Fibroblast of skin of back (primary cell): Measurements from ENCODE around the gene GPR84.
A peak's percentile ranks its signal among the peaks of the same experiment; 100 is the strongest.

Source experiments
- DNase-seq: peaks from one replicate; pipeline ENCODE4 v3.0.0-alpha.2; 2013

GPR84 gene

DNA sequence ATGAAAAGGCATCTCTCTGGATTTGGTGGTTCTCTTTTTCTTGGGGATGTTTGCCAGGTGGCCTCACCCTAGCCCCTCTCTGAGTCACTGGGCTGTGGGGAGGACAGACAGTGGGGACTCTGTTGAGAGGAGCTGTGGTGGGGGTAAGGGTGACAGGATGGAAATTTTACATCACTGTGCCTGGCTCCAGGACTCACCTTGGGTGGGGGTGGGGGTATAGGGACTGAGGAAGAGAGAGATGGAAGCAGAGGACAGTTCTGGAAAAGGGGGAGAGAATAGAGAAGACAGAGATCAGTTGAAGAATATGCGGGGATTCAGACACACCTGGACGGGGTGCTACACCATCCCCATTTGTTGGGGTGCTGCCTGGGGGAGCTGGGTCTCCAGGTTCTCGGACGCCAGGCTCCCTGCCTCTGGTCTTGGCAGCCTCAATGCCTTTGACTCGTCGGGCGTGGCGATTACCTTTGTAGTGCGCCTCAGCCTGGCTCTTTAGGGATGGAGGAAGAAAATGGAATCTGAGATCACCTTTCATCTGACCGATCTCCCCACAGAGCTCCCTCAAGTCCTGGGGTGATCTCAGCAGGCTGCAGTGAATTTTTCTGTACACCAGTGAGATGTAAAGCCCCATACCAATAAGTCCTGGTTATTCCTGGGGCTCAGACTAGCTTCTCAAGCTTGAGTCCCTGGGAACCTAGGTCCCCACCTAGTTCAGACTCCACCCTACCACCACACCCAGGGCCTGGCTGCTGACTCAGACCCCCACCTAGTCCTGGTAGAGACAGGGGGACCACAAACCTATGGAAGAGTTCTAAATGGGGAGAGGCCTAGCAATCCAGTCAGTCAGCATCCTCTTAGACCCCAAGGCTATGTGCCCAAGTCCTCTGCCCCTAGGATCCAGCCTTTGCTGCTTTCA is 9.6 kb upstream of the GPR84 start:
- DNase-seq: peak; percentile 45

DNA sequence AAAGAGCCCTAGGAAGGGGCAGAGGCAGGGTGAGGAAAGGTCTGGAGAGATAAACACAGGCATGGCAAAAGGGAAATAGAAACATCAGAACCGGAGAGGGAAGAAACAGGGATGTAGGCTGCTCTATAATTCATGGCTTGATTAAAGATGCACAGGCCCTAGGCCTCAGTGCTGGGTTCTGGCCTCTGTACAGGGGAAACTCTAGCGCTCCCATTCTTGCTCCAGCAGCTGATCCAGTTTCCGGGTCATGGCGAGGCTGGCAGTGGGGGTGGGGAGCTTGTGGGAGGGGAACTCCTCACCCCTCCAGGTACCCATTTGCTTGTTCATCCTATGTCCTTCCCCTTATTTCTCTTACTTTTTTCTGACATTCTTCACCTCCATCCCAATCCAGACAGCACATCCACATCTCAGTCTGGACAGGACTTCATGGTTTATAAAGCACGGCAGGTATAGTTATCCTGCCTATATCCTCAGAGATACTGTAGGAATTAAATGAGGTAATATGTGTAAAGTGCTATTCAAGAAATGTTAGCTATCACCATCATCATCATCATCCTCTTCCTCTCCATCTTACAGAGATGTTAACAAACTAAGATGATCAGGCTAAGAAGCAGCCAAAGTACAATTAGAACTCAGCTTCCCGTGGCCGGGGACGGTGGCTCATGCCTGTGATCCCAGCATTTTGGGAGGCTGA is 8.0 kb upstream of the GPR84 start:
- DNase-seq: no peak

DNA sequence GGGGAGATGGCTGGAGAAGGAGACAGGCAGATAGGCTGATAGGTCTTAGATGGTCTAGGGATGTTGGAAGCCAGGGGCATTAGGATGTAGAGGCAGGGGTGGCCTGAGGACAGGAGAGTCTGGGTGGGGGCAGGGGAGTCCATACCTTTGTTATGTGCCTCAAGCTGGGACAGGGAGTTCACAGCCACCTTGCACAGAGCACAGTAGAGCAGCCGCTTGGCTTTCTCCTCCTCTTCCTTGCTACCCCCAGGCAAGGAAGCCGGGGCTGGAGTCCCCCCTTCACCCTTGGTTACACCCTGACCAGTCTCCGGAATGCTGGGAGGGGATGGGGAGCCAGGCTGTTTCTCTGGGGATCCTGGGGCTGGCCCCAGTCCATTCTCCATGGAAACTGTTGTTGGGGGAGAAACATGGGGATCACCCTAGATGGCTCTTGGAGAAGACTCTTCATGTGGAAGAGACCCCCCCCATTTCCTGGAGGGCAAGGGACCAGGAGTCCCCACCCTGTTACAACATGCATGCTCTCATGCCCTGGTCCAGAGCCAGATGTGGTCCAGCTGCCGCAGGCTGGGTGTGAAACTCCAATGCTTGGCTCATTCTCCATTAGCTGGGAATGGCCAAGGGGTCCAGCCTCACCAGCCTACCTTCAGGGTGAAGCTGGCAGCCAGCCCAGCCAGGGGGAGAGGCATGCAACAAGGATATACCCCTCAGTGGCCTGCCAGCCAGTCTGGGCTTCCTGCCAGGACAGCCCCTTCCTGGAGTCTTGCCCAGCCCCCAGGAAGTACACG is 7.2 kb upstream of the GPR84 start:
- no peak for DNase-seq

DNA sequence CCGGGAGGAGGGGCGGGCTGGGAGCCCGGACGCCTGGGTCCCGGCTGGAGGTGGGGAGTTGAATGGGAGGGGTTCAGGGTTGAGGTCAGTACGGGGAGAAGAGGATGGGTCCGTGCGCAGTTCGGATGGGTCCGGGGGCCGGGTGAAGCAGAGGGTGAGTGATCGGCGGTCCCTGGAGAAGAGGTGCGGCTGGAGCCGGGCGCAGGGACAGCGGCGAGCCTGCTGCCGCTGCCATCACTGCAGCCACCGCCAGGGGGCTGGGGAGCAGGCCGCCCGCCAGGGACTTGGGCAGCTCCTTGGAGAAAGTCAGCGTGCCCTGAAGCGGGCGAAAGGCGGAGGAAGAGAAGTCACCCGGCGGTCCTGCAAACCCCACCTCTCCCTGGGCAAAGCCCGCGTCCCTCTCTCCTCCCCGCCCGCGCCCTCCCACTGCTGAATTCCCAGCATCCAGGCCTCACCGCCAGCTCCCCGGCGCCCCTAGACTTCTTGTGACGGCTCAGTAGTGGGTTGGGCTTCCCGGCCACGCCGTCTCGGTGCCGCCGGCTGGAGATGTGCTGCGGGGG is 6.0 kb upstream of the GPR84 start:
- peak; percentile 83 for DNase-seq

DNA sequence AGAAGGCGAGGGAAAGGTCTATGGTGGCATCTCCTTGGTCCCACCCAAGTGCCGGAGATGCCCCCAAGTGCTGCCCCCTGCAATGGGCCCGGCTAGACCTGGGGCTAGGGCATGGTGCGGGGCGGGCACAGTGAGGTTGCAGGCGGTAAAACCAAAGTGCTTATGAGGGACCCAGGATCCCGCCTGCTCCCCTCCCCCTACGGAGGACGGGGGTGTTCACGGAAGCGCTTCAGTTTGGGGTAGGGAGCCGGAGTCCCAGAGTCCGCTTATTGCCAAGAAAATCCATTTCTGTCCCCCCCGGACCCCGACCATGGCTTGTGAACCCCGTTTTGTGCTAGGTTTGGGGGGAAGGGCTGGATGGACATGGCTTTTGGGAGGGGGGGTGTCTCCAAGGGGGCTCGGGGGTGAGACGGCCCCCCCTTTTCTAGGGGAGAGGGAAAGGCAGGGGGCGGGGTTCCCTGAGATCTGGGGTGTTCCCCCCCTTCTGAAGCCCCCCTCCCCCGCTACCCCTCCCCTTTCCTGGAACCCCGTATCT is 5.4 kb upstream of the GPR84 start:
- no peak for DNase-seq

DNA sequence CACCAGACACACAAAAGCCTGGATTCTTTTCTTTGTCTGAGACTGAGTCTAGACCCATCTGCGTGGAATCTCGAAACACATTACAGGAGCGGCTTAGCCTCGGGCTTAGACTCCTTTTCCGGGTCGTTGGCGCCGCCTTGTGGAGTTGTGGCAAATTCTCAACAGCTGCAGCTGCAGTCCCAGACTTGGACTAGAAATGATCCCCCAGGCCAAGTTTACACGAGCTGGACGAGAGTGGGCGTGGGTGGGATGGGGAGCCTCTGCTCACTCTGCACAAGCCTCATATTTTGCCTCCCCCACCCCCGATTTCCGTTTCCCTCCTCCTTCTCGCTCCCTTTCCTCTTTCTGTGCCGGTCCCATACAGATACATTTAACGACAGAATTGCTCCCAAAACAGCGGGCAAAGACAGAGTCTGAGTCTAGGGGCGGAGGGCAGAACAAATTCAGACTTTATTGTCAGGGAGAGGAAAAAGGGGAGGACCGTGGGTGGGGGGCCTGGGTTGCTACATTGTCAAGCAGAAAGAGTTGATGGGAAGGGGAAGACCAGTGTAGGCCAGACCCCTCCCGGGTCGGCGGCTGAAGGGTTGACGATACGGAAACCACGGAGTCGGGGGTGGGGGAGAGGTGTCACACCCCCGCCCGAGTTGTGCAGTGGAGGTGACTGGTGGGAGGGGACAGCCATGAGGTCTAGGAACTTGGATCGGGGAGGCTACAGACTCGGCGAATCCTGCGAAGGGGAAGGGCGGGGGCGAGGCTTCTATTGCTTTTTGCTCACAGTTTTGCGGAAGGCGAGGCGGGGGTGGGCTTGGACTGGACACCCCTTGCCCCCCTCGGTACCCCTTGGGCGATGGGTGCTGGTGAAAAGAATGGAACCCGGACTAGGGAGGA is 4.7 kb upstream of the GPR84 start:
- peak; percentile 85 for DNase-seq

DNA sequence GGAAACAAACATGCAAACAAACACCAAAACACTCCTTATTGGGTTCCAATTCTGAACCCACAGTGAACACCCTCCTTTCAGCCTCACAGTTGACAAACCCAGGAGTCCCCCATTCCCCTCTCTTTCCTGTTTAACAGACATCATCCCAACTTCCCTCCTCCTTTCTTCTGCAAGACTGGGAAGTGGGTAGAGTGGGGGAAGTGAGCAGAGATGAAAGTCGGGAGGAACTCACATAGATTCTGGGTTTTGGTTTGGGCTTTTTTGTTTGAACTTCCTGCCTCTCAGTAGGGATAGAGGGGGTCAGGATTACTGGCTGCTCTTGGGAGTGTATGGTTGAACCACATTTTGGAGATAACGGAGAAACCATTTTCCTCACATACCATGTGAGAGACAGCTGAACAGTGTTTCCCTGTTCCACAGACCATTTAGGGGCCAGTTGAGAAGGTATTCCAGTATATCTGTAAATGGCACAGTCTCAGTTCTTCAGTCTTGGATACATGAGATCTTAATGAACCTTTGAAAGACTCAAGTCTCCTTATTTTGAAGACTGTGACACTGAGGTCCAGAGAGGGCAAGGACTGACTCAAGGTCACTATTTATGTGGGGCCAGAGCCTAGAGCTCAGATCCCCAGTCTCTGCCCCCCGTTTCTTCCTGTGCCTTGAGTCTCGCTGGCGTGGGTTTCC is 3.9 kb upstream of the GPR84 start:
- DNase-seq: no peak

DNA sequence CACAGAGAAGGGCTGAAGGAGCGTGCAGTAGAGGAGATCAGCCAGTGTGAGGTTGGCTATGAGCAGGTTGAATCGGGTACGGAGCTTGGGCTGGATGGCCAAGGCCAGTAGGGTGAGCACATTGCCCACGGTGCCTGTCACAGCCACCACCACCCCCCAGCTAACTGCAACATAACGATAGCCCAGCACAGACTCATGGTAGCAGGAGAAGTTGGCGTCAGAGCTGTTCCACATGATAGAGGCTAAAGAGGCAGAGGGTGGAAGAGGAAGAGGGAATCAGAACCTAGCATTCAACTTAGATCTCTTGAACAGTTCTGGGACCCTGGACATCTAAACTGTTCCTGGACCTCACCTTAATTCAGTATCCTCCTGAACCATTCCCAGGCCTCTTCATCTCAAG is 668 bp downstream of the GPR84 start:
- DNase-seq: no peak

DNA sequence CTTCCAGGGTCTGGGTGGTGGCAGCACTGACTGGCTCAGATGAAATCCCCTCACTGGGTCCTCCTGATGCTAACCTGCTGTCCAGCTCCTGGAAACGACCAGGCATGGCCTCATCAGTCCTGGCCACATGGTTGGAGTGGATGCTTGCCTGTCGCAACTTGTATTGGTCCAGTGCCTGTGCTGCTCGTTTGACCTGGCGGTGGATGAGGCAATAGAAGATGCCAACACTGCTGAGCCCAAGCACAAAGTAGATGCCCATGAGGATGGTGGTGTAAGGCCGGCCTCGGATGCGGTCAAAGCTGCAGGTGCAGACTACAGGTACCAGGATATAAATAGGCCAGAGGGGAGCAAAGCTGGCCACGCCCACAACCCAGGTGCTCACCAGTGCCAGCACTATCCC is 1.2 kb downstream of the GPR84 start:
- no peak for DNase-seq

DNA sequence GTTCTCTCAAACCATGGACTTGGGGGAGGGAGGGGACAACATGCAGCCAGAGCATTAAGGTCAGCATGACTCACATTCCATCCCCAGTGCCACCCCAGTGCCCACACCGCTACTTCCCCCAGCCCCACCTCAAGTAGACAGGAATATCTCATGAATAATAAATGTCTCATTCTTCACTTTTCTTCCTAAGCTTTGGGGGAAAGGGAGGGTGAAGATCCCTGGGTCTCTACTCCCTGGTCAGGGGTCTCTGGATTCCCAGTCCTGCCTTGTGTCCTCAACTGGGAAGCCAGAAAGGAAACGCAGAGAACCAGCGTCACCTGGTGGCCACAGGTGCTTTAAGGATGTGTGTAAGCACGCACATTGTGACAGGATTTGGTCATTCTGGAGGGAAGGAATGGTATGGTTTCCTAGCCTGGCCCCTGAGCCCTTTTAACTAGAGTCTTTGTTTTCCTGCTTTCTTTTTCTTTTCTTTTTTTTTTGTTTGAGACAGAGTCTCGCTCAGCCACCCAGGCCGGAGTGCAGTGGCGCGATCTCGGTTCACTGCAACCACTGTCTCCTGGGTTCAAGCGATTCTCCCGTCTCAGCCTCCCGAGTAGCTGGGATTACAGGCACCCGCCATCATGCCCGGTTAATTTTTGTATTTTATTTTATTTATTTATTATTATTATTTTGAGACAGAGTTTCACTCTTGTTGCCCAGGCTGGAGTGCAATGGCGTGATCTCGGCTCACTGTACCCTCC is 3.4 kb downstream of the GPR84 start:
- peak; percentile 76 for DNase-seq

DNA sequence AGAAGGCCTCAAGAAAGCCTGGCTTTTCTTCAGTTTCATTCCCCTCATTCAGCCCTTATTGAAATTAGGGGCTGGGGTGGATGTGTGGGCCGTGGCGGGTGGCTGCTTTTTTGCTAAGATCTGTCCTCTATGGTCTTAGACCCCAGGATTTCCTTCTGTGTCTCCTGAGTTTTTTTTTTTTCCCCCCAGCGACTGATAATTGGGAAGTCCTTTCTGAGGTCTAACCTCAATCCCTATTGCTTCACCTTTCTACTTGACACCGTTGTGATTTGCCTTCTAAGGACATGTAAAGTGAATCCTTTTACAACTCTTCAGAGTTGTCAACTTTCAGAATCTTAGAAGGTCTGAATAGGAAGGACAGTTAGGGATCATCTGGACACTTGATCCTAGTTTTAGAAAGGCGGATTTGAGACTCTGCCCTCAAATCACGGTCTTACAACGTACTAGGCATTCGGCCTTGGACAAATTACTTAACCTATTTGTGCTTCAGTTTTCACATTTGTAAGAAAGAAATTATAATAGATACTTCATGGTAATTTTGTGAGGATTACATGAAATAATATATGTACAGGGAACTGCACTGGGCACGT is 4.4 kb downstream of the GPR84 start:
- DNase-seq: no peak

DNA sequence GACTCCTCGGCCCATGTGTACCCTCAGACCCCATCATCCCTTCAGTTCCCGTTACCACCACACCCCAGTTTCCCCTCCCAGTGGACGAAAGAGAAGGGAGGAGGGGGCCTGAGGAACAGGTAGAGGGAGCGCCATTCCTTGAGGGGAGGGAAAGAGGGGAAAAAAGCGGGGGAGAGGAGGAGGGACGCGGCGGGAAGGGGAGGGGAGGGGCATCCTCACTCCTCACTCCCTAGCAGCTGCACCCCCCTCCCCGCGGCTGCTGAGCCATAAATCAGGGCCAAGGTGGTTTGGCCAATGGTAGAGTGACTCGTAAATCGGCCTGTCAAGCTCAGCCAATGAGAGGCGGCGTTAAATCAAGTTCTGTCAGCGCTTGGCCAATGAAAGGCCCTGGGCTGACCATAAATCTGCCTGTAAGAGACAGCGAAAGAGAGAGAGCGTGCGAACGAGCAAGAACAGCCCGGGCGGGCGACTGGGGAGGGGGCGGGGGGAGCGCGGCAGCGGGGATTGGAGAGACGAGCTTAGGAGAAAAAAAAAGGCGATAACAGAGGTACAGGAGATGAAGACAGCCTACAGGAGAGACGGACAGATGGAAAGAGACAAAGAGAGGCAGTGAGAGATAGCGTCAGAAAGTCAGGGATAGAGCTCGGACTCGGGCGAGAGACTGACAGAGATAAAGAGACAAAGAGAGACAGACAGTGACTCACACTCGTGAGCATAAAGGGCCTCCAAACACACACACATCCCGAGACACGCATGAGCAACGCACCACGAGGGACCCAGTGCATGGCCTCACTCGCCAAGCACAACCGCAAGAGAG is 5.1 kb downstream of the GPR84 start:
- peak; percentile 100 for DNase-seq

DNA sequence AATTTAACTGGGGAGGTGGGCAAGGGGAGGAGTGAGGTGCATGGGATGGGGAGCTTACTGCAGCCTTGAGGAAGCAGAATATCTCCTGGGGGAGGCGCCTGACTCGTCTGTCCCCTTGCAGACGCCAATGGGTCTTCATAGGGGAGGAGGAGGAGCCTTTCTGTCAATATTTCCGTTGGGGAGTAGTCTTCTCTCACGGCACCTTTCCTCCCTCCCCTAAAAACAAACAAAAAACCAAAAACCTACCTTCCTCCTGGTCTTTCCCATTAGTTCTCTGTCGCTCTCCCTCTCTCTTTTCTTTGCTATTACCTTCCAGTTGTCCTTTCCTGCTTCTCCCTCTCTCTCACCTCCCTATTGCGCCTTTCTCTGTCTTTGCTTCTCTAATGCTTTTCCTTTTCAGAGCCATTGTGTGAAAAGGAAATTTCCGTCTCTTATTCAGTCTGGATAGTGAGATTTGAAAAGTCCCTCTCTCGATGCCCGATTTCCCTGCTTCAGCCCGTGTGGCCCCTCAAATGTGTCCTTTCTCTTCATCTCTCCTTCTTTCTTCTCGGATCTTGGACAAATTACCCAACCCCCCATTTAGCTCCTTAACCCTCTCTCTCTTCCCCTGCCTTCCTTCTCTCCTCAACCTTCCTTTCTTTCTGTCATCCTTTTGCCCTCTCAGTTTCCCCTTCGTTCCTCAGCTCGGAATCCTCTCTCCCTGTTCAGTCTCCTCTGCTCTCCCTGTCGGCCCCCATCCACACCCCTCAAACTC is 5.9 kb downstream of the GPR84 start:
- DNase-seq: no peak

DNA sequence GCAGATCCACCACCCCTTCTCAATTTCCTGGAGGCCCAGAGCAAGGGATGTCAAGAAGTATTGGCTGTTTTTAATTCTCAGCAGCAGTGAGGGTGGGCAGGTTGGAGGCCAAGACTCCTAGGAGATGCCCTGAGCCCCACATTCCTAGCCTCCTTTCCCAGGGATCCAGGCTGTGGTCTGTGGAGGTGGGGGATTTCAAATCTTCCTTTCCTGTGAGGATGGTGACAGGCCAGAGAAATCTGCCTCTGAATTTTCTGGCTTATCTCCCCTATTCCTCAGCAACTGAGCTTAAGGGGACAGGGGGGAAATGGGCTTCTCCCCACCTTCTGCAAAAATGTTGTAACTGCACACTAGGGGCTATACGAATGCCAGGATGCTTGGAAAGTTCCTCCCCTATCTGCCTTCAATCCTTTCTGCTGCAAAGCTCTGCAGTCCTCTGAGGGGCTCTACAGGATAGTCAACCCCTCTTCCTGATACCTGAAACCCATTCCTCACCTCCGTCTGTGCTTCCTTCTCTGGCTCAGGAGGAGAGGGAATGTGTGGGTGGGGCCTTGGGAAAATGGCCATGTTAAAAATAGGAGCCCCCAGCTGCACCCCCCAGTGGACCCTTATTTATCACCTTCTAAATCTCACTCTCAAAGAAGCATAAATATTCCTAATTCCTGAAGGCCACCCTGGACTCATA is 6.6 kb downstream of the GPR84 start:
- DNase-seq: no peak

DNA sequence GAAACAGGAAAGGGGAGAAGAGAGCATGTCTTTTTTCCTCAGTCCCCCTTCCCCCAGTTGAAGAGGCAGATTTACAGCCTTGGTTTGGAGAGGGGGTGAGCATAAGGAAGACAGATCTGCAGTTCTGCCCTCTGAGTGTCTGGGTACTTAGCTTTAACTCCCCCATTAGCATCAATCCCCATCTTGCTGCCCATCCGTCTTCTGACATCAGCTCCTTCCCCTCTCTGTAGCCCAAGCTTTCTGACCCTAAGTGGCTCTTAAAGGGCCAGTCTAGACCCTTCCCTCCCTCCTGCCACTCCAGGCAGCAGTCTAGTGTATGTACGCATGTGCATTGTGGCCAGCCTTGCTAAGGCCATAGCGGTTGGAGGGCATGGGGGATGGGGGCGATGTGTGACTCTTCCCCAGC is 7.3 kb downstream of the GPR84 start:
- no peak for DNase-seq

DNA sequence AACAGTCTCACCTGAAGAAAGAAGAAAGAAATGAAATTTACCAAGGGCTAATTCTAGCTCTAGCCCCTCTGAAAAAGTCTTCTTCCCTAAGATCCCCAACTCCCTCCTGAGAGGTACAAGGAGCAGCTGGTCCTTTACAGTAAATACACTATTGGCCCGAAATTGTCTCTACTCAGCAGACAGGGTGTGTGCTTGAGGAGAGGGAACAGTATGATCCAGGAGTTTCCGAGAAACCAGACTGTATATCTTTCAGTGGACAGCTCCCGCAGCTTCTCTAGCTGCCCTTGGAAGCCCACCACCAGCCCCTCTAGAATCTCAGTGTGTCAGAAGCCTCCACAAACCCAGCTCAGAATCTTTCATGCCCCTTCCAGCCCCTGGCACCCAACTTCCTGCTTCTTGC is 8.1 kb downstream of the GPR84 start:
- DNase-seq: no peak

DNA sequence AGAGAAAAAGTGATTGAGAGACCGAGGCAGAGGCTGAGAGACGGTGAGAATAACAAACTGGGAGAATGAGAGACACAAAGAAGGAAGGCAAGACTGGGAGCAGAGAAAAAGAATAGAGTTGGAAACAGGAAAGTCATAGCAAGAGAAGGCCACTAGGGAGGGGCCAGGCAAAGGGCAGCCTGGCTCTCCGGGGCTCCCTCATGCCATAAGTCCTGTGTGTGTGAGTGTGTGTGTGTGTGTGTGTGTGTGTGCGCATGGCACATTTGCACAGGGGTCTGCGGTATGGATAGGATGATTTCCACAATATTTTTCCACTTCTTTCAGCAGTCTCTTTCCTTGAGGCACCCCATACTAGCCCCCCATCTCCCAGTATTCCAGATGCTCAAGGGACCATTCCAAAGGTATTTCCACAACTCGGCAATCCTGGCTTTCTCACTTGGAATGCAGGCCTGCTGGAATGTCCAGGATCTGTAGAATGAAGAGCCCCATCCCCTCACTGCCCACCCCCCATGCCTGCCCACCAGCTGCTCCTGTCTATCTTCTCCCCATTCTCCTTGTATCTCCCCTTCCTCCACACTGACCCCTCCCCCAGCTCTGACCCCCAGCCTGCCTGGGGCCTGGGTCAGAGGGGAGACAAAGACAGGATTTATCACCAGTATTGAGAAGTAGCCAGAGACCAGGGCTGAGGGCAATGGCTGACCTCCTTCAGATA is 9.0 kb downstream of the GPR84 start:
- no peak for DNase-seq
